ENCODE results near the gene ZNF619. TPM values are rescaled to one million over a fixed set of nuclear protein-coding genes. Genes with fewer than 3 reads are reported as not detected.
A peak's percentile ranks its signal among the peaks of the same experiment; 100 is the strongest.

The ZNF619 gene
- total RNA-seq, 1 donor from 2014 or later: 6.1 TPM

- no peak for ATAC-seq
- no peak for DNase-seq (ENCODE audit: low spot score)
Measured at GRCh38 chr3:40464339-40465110, 12.4 kb upstream of the ZNF619 start.

DNA sequence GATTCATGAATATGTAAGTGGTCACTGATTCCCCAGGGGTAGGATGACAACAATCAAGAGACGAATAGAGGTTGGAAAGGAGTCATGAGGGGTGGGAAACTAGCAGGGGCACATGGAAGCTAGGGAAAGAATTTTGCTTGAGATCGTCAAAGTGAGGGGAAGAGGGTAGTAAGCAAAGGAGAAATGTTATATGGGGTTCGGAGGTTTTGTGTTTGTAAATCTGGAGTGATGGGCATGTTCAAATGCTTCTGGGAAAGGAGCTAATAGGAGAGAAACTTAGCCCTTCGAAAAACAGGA is 11.9 kb upstream of the ZNF619 start:
- no peak for ATAC-seq

DNA sequence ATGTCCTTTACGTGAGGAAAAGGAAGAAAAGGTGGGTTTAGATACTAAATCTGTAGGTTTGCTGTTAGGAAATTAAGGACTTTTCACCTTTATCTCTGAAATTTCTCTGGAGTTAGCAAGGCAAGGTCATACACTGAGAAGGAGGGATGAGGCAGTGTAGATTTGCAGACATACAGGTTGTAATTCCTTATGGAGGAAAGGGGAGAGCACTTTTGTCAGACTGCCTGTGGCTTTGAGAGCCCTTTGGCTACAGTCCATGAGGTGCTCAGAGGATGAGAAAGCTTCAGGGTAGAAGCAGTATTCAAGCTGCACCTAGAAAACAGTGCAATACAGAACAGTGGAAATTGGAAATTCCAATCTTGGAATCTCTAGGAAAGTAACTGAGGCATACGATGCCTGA is 11.5 kb upstream of the ZNF619 start:
- no peak for ATAC-seq

More for the DNA sequence above, 11.9 kb upstream of the ZNF619 start:
- DNase-seq (ENCODE audit: low spot score): no peak

GRCh38 chr3:40468018-40468417 is 8.9 kb upstream of the ZNF619 start:
- DNase-seq (ENCODE audit: low spot score) (no peak), ATAC-seq (peak; percentile 94)

More for the DNA sequence above, 11.5 kb upstream of the ZNF619 start:
- no peak for DNase-seq (ENCODE audit: low spot score)

DNA sequence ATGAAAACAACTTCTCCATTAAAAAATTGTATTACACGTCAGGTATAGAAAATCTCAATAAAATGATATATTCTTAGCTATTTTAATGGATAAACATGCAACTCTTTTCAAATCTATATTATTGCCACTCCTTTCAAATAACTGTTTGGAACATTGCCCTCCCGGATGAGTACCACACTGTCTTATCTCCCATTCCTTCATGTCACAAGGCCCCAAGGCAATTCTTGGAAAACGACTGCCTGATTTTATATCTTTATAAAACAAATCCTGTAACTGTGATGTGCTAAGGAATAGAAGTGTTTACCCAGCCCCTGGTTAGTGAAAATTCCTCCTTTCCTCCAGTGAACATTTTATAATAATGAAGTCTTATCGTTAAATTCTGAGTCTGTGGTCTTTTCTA is 6.2 kb upstream of the ZNF619 start:
- no peak for DNase-seq (ENCODE audit: low spot score)

DNA sequence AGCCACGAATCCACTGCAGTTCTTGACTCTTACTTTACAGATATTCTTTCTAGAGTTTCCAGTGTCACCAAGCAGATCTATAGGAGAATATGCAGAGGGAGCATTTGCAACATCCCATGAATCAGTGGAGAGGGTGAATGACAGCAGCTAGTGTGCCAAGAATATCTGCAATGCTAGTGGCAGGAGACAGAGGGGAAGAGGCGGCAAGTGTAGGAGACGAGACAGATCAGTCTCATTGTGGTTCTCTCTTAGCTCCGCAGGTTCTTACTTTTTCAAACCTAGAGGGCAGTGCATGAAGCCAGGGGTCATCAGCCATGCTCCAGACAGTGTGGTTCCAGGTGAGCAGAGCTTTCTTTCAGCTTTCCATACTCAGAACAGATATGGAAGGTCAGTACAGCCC is 744 bp downstream of the ZNF619 start:
- ATAC-seq (peak; percentile 27), DNase-seq (ENCODE audit: low spot score) (no peak)

More for the DNA sequence above, 6.2 kb upstream of the ZNF619 start:
- no peak for ATAC-seq

- no peak for ATAC-seq
- no peak for DNase-seq (ENCODE audit: low spot score)
Measured at GRCh38 chr3:40487172-40487571, 10.2 kb downstream of the ZNF619 start.

DNA sequence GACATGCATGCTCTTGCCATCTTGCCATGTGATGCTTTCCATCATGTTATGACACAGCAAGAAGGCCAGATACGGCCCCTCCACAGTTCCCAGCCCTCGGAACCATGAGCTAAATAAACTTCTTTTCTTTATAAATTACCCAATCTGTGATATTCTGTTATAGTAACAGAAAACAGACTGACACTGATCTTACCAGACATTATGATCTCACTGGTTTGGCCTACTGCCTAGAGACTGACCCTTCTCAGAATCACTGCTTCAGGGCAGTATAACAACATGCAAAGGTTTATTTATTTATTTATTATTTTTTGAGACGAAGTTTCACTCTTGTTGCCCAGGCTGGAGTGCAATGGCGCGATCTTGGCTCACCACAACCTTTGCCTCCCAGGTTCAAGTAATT is 14.0 kb downstream of the ZNF619 start:
- DNase-seq (ENCODE audit: low spot score) (no peak), ATAC-seq (no peak)

DNA sequence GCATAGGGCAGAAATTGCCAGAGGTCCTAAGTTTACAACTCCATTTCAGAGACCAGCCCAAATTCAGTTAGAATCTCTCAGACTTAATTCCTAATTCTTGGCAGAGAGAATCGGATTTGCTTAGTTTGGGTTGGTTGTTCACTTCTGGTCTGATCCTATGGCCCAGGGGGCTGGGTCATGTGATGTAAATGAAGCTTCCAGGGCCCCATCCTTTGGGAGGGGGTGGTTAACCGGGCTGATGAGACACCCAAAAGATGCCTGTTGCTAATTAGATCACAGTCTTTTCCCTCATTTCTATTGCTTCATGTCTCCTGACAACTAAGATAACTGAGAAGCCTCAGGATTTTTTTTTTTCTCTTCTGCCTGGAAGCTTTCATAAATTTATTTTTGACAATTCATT is 17.8 kb downstream of the ZNF619 start:
- ATAC-seq (no peak), DNase-seq (ENCODE audit: low spot score) (no peak)

DNA sequence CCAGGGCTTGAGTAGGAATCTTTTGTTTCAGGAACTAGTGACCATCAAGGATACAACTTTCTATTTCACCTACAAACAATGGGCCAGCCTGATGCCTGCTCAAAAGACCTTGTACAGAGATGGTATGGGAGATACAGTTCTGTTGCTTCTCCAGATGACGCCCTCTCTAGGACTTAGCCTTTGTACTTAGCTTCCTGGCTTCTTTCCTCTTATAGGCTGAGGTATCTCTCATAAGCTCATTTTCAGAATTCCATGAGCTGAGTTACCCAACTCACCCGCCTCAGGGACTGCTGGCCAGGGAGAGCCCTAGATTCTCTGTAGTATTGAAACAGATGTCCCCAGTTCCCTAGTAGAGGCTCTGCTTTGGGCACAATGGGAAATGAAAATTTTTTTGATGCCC is 20.4 kb downstream of the ZNF619 start:
- ATAC-seq (no peak), DNase-seq (ENCODE audit: low spot score) (no peak)

- DNase-seq (ENCODE audit: low spot score) (no peak), ATAC-seq (no peak)
Measured at GRCh38 chr3:40499952-40500351, 23.0 kb downstream of the ZNF619 start.

DNA sequence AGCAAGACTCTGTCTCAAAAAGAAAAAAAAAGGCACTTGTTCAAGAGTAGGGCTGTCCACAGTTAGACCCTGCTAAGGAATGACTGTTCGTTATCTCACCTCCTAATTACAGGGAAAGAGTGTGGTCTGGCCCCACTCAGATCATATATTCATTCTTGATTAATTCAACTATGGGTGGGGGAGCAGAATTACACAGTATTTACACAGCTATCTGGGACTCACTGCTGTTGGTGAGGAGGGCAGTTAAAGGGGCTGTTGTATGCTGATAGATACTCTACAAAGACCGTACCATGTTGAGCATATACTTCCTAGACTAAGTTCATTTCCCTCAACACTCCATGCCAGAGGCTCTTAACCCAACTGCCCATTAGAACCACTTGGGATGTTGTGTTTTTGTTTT is 25.1 kb downstream of the ZNF619 start:
- DNase-seq (ENCODE audit: low spot score): no peak
- no peak for ATAC-seq

DNA sequence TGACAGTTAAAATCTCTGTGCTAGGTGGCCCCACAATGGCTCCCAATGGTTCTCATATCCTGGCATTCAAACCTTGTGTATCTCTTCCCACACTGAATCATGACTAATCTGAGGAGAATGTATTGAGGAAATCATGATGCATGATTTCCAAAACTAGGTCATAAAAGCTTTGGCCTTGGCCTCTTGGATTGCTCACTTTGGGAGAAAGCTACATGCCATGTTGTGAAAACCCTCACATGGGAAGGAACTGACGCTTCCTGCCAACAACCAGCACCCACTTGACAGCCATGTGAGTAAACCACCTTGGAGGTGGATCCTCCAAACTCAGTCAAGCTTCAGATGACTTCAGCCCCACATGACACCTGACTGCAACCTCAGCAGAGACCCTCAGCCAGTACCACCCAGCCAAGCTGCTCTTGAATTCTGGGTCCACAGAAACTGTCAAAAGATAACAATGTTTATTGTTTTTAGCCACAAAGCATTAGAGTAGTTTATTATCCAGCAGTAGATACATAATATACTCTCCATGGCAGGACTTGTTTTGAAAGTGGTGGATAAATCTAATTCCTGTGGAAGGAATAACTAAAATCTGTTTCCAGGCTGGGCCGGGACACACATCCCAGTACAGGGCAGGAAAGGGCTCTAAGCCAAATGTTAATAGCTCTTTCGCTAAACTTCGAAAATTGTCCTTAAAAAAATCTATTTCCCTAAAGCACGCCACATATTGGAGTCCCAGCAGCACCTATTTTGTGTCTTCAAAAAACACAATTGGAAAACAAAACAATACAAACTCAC is 27.9 kb downstream of the ZNF619 start:
- DNase-seq (ENCODE audit: low spot score) (no peak), ATAC-seq (no peak)

DNA sequence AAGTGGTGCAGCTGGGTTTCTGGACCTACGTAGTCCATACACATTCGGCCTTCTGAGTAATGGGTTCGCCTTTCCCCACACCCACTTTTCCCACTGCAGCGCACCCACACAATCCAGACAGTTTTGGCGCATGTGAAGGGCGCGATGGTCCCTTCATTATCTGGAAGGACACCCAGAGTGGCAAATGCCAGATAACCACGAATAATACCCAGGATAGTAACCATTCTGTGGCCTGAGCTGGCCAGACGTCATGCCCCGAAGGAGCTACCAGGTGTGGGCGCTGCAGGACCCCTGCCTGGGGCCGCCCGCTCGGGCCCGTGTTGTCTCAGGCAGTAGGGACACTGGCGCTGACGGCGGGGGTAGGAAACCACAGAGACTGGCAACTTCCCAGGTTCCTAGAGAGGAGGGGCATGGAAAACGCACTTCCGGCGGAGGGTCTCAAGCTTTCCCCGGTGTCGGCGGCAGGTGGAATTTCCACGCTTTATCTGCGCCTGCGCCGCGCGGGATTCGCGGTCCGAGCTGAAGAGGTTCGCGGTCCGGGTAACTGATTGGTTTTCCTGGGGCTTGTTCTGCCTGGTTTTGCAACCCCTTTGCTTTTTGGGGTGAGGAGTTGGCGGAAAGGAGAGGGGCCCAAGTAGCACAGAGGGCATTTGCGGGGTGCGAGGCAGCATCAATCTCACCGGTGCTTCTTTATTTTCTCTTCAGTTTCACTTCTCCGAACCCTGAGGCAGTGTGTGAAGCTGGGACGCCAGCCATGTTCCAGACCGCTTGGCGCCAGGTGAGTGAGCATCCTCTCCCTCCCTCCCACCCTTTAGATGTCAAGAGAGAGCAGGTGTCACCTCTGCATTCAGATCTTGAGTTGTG is 28.9 kb downstream of the ZNF619 start, which contains the start of gene ZNF620:
ZNF620 (plus strand) TSS at position 441 of the 864 bp plus-strand sequence; CDS start at position 755, 314 bp downstream.
- peak; percentile 84 for DNase-seq (ENCODE audit: low spot score)
- ATAC-seq: peak; percentile 96

DNA sequence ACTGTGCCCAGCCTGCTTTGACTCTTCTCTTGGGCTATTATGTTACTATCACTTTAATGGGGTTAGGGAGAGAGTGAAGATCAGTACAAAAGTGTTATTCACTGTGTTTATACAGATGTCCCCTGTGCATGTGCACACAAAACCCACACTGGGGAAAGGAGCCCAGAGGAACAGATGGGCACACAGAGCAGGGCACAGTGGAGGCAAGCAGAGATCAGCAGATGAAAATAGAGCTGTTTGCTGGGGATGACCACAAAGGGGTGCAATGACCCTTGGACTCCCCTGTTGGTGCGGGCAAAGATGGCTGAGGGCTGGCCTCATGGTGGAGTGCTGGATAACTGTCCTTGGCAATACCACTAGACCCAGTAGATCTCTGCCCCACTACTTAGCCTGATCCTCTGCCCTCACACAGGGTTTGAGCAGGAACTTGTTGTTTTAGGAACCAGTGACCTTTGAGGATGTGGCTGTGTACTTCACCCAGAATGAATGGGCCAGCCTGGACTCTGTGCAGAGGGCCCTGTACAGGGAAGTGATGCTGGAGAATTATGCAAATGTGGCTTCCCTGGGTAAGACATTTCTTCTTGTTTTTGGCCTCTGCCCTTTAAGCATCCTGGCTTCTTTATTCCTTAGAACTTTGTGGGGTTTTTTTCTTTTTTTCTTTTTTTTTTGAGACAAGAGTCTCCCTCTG is 34.3 kb downstream of the ZNF619 start:
- ATAC-seq: no peak
- no peak for DNase-seq (ENCODE audit: low spot score)

DNA sequence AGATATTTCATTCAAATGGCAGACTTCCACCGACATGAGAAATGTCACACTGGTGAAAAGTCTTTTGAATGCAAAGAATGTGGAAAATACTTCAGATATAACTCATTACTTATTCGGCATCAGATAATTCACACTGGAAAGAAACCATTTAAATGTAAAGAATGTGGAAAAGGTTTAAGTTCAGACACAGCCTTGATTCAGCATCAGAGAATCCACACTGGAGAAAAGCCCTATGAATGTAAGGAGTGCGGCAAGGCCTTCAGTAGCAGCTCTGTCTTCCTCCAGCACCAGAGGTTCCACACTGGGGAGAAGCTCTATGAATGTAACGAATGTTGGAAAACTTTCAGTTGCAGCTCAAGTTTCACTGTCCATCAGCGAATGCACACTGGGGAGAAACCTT is 39.3 kb downstream of the ZNF619 start:
- DNase-seq (ENCODE audit: low spot score) (no peak), ATAC-seq (no peak)

DNA sequence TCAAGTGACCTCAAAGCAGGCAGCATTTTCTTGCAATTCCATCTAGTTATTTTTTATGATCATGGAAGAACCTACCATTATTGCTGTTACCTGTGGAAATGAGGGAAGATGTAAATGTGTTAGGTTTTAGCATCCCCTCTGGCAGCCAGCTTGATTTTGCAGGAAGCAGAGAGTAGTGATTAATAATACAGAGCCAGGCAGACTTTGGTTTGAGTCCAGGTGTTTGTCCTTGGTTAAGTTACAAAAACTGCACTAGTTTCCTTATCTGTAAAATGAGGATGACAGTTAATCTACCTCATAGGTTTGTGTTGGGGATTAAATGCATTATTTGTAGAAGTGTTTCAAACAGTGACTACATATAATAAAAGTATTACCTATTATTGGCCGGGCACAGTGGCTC is 41.1 kb downstream of the ZNF619 start:
- ATAC-seq (no peak), DNase-seq (ENCODE audit: low spot score) (no peak)

DNA sequence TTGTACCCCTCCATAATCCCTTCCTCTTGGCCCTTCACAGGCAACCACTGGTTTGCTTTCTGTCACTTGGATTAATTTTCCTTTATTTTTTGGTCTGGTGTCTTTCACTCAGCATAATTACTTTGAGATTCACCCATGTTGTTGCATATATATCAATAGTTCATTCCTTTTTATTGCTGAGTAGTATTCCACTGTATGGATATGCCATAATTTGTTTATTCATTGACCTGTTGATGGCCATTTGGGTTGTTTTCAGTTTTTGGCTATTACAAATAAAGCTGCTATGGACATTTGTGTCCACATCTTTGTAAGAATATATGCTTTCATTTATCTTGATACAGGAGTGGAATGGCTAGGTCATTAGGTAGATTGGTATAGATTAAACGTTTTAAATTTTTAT is 41.9 kb downstream of the ZNF619 start:
- DNase-seq (ENCODE audit: low spot score) (no peak), ATAC-seq (no peak)

DNA sequence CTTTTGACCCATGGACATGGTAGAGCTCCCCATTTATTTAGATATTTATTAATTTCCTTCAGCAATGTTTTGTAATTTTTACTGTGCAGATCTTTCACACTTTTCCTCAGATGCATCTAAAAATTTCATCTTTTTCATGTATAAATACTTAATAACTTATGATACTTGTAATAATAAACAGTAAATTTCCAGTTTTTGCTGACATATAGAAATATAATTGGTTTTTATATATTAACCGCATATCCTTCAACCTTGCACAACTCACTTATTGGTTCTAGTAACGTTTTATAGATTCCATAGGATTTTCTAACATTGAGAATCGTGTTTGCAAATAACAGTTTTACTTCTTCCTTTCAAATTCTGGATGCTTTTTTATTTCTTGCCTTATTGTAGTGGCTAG is 44.3 kb downstream of the ZNF619 start:
- no peak for DNase-seq (ENCODE audit: low spot score)
- no peak for ATAC-seq

- DNase-seq (ENCODE audit: low spot score): no peak
Measured at GRCh38 chr3:40523781-40524180, 46.9 kb downstream of the ZNF619 start.

DNA sequence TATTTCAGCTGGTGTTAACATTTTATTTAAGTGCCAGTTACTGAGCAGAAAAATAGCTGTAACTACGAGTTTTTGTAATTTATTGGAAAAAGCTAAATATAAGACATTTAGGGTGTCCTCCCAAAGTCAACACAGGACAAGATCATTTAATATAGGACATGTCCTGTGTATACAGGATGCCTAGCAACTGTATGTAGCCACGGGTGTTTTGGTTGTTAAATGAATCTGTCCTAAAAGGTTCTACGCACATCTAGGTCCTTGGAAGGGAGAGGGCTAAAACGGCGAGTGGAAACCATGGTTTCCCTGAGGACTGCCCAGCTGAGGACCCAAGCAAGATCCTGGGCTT is 47.3 kb downstream of the ZNF619 start:
- no peak for DNase-seq (ENCODE audit: low spot score)
- ATAC-seq: peak; percentile 9

More at GRCh38 chr3:40523781-40524180, 46.9 kb downstream of the ZNF619 start:
- peak; percentile 12 for ATAC-seq
